ENCODE measurements around the gene PFAS.

GRCh38 chr17:8315764-8316217, 66.7 kb downstream of the PFAS start:
- TF ChIP-seq CTCF (IDR thresholded peaks at IDR 0.05) (no peak), POLR2AphosphoS5 (IDR thresholded peaks at IDR 0.05) (no peak), POLR2A (IDR thresholded peaks at IDR 0.05) (no peak)
